SU-DHL-6 (cell line): Measurements from ENCODE around the gene ACKR1.

ENCODE experiments used
- H2AFZ ChIP-seq: fragments of 200-600 bp; sonication (generic); 2 replicates; pipeline ENCODE4 v1.6.1; 2014; ENCODE audit warnings: low read depth, mild to moderate bottlenecking, moderate library complexity, mixed read lengths, antibody characterized with exemption, low read length; ENCODE audit not compliant: severe bottlenecking
- H3F3A ChIP-seq: fragments of 200-600 bp; shearing (Covaris generic); 2 replicates; pipeline ENCODE4 v1.6.0; 2016; ENCODE audit warnings: antibody characterized with exemption, mild to moderate bottlenecking; ENCODE audit not compliant: insufficient read depth
- H3K27ac ChIP-seq: fragments of 200-600 bp; sonication (generic); 2 replicates; pipeline ENCODE4 v1.5.1; 2016; ENCODE audit warnings: low read depth, mild to moderate bottlenecking, low read length, moderate library complexity, mixed read lengths
- H3K27me3 ChIP-seq: fragments of 200-600 bp; sonication (generic), shearing (Covaris generic); 2 replicates; pipeline ENCODE4 v1.6.0; 2014; ENCODE audit warnings: mild to moderate bottlenecking, low read length
- H3K36me3 ChIP-seq: fragments of 200-600 bp; sonication (generic); 2 replicates; pipeline ENCODE4 v1.6.1; 2014; ENCODE audit warnings: mild to moderate bottlenecking, low read length, mixed read lengths
- H3K4me2 ChIP-seq: fragments of 300-600, 200-600 bp; shearing (Covaris generic), sonication (generic); 2 replicates; pipeline ENCODE4 v1.6.0; 2014; ENCODE audit warnings: low read length, low read depth, mild to moderate bottlenecking; ENCODE audit not compliant: poor library complexity, severe bottlenecking
- H3K4me3 ChIP-seq: fragments of 200-600 bp; sonication (generic); 2 replicates; pipeline ENCODE4 v1.5.1; 2014; ENCODE audit warnings: antibody characterized with exemption, low read length, mild to moderate bottlenecking, mixed read lengths; ENCODE audit not compliant: insufficient read depth, poor library complexity, severe bottlenecking
- H3K79me2 ChIP-seq: fragments of 200-600 bp; sonication (generic); 2 replicates; pipeline ENCODE4 v1.6.1; 2014; ENCODE audit warnings: mild to moderate bottlenecking, low read length, moderate library complexity; ENCODE audit not compliant: insufficient read depth
- H3K9ac ChIP-seq: fragments of 200-600 bp; sonication (generic); 2 replicates; pipeline ENCODE4 v1.7.0; 2014; ENCODE audit warnings: mild to moderate bottlenecking, low read length
- H3K9me2 ChIP-seq: fragments of 200-600 bp; sonication (generic); replicated peaks from 2 replicates; pipeline ENCODE4 v1.6.1; 2014; ENCODE audit warnings: low read length; ENCODE audit not compliant: insufficient read depth
- H3K9me3 ChIP-seq: fragments of 200-600 bp; sonication (generic); 2 replicates; pipeline ENCODE4 v1.6.1; 2014; ENCODE audit warnings: low read length, mixed read lengths; ENCODE audit not compliant: insufficient read depth
- H4K20me1 ChIP-seq: fragments of 200-600 bp; sonication (generic); 2 replicates; pipeline ENCODE4 v1.6.1; 2014; ENCODE audit warnings: low read depth, mild to moderate bottlenecking, antibody characterized with exemption, low read length, moderate library complexity, mixed read lengths
- CTCF ChIP-seq: fragments of 200-600 bp; sonication (generic); IDR thresholded peaks from one replicate; pipeline ENCODE4 v1.5.1; 2017; ENCODE audit warnings: antibody characterized with exemption, mild to moderate bottlenecking, low read length, moderate library complexity; ENCODE audit not compliant: insufficient read depth, poor library complexity, severe bottlenecking
- EZH2phosphoT487 ChIP-seq: fragments of 200-600 bp; sonication (generic), shearing (Covaris generic); conservative IDR thresholded peaks from 2 replicates; pipeline ENCODE4 v1.6.1; 2018; ENCODE audit warnings: mild to moderate bottlenecking, antibody characterized with exemption, low read length, moderate library complexity, mixed read lengths

Gene ACKR1

DNA sequence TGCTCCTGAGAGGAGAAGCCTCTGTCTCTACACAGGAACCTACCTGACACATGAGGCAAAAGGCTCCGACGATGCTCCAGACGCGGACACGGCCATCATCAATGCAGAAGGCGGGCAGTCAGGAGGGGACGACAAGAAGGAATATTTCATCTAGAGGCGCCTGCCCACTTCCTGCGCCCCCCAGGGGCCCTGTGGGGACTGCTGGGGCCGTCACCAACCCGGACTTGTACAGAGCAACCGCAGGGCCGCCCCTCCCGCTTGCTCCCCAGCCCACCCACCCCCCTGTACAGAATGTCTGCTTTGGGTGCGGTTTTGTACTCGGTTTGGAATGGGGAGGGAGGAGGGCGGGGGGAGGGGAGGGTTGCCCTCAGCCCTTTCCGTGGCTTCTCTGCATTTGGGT is 3.9 kb upstream of the ACKR1 start:
- Histone ChIP-seq H3F3A (no peaks in the 10 kb centered on the region), H3K79me2 (no peaks in the 10 kb centered on the region), H3K27me3 (no peaks in the 10 kb centered on the region), H4K20me1 (no peaks in the 10 kb centered on the region), H3K9me2 (no peaks in the 10 kb centered on the region), H2AFZ (no peak overlapping the region), H3K4me2 (no peak overlapping the region), H3K27ac (no peak overlapping the region), H3K9me3 (no peaks in the 10 kb centered on the region), H3K4me3 (no peak overlapping the region), H3K9ac (no peak overlapping the region), H3K36me3 (no peaks in the 10 kb centered on the region)
- no peak for TF ChIP-seq CTCF
- no peak for TF ChIP-seq EZH2phosphoT487

- H3K4me2 ChIP-seq: no peak overlapping the region
- no peaks in the 10 kb centered on the region for H3K36me3 ChIP-seq
- H4K20me1 ChIP-seq: no peaks in the 10 kb centered on the region
- no peaks in the 10 kb centered on the region for H3K9me3 ChIP-seq
- TF ChIP-seq EZH2phosphoT487: no peak
- TF ChIP-seq CTCF: no peak
- no peaks in the 10 kb centered on the region for H3K79me2 ChIP-seq
- H3K27ac ChIP-seq: no peak overlapping the region
- H3F3A ChIP-seq: no peaks in the 10 kb centered on the region
- no peak overlapping the region for H3K9ac ChIP-seq
- H3K4me3 ChIP-seq: no peak overlapping the region
- no peaks in the 10 kb centered on the region for H3K9me2 ChIP-seq
- no peaks in the 10 kb centered on the region for H3K27me3 ChIP-seq
- H2AFZ ChIP-seq: no peak overlapping the region
These were observed 3.0 kb upstream of the ACKR1 start for GRCh38 chr1:159201642-159202041.

GRCh38 chr1:159203610-159204009 is 1.1 kb upstream of the ACKR1 start:
- TF ChIP-seq EZH2phosphoT487 (no peak), CTCF (no peak)
- no peak overlapping the region for H3K4me3 ChIP-seq
- H3K79me2 ChIP-seq: no peaks in the 10 kb centered on the region
- no peak overlapping the region for H3K9ac ChIP-seq
- no peak overlapping the region for H3K4me2 ChIP-seq
- no peaks in the 10 kb centered on the region for H3K9me2 ChIP-seq
- H3K36me3 ChIP-seq: no peaks in the 10 kb centered on the region
- no peak overlapping the region for H2AFZ ChIP-seq
- no peaks in the 10 kb centered on the region for H3K27me3 ChIP-seq
- H4K20me1 ChIP-seq: no peaks in the 10 kb centered on the region
- no peaks in the 10 kb centered on the region for H3K9me3 ChIP-seq
- no peak overlapping the region for H3K27ac ChIP-seq
- H3F3A ChIP-seq: no peaks in the 10 kb centered on the region

DNA sequence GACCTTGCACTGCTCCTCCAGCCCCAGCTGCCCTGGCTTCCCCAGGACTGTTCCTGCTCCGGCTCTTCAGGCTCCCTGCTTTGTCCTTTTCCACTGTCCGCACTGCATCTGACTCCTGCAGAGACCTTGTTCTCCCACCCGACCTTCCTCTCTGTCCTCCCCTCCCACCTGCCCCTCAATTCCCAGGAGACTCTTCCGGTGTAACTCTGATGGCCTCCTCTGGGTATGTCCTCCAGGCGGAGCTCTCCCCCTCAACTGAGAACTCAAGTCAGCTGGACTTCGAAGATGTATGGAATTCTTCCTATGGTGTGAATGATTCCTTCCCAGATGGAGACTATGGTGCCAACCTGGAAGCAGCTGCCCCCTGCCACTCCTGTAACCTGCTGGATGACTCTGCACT is 550 bp downstream of the ACKR1 start:
- TF ChIP-seq CTCF (no peak), EZH2phosphoT487 (no peak)
- Histone ChIP-seq H2AFZ (no peak overlapping the region), H3K79me2 (no peaks in the 10 kb centered on the region)

More for the DNA sequence above, 550 bp downstream of the ACKR1 start:
- Histone ChIP-seq H3F3A (no peaks in the 10 kb centered on the region), H3K36me3 (no peaks in the 10 kb centered on the region), H3K4me3 (no peak overlapping the region), H3K9me3 (no peaks in the 10 kb centered on the region), H4K20me1 (no peaks in the 10 kb centered on the region), H3K27ac (no peak overlapping the region), H3K9ac (no peak overlapping the region), H3K9me2 (no peaks in the 10 kb centered on the region), H3K4me2 (no peak overlapping the region), H3K27me3 (no peaks in the 10 kb centered on the region)
